Measurements from ENCODE around the gene EDEM3. TPM values are rescaled to one million over a fixed set of nuclear protein-coding genes. Genes with fewer than 3 reads are reported as not detected.

The EDEM3 gene
- total RNA-seq (2014; rRNA removed; shearing (Covaris generic)) (38.6 and 41.4 TPM in 2 replicates), polyA plus RNA-seq (2016; fragmentation: Nextera tagmentation; extraction: Ambion mirVana) (19.8 and 20.8 TPM in 2 replicates)

GRCh38 chr1:184754476-184755225, at the start of gene EDEM3:
TSS of gene EDEM3 (minus strand) at chr1:184754858. CDS start at chr1:184754646, 212 bp downstream.
- peaks cover 10% of the 10 kb centered on the region for H3F3A ChIP-seq (ENCODE audit: insufficient read depth)
- TF ChIP-seq EZH2 (IDR thresholded peaks at IDR 0.05; ENCODE audit: insufficient read depth, poor library complexity, severe bottlenecking) (no peak), EZH2phosphoT487 (IDR thresholded peaks at IDR 0.05; ENCODE audit: insufficient read depth, low read depth) (no peak)
- peak within 1 kb of the TSS; percentile 94 for H3K4me2 ChIP-seq (ENCODE audit: unreplicated experiment)
- no peaks in the 10 kb centered on the region for H4K20me1 ChIP-seq (ENCODE audit: insufficient read depth)
- in situ Hi-C loops (cut with MboI): no loop called here
- peak within 1 kb of the TSS; percentile 89 for H3K27ac ChIP-seq
- no peaks in the 10 kb centered on the region for H3K27me3 ChIP-seq (replicated peaks; ENCODE audit: insufficient read depth)
- H3K9me2 ChIP-seq (ENCODE audit: insufficient read depth): no peaks in the 10 kb centered on the region
- peaks cover 47% of the 10 kb centered on the region for H3K79me2 ChIP-seq (ENCODE audit: insufficient read depth)
- 1% methylated on average over 60 to 70 of the region's 76 CpGs for WGBS, 2 experiments (ENCODE audit: low coverage in 1 of 2, low lambda C conversion rate in 2 of 2, missing lambda C conversion rate in 2 of 2)
- H3K9me3 ChIP-seq (ENCODE audit: low read depth): no peaks in the 10 kb centered on the region
- DNase-seq: peak; percentile 100
- peak within 1 kb of the TSS; percentile 99 for H2AFZ ChIP-seq
- H3K4me3 ChIP-seq: peak within 1 kb of the TSS; percentile 98
- H3K36me3 ChIP-seq (ENCODE audit: low read depth): no peaks in the 10 kb centered on the region
- peaks cover 24% of the 10 kb centered on the region for H3K4me1 ChIP-seq (ENCODE audit: insufficient read depth)
- peak within 1 kb of the TSS; percentile 90 for H3K9ac ChIP-seq

GRCh38 chr1:184804220-184804619, 49.6 kb upstream of the EDEM3 start:
- Histone ChIP-seq H2AFZ (no peak overlapping the region), H3K4me2 (ENCODE audit: unreplicated experiment) (no peak overlapping the region), H3K4me3 (no peak overlapping the region), H3F3A (ENCODE audit: insufficient read depth) (peaks cover 12% of the 10 kb centered on the region; the same call in 1 of the 2 replicates), H4K20me1 (ENCODE audit: insufficient read depth) (no peaks in the 10 kb centered on the region), H3K79me2 (ENCODE audit: insufficient read depth) (no peaks in the 10 kb centered on the region), H3K27ac (no peak overlapping the region), H3K9ac (no peak overlapping the region), H3K9me3 (ENCODE audit: low read depth) (no peaks in the 10 kb centered on the region), H3K4me1 (ENCODE audit: insufficient read depth) (peaks cover 16% of the 10 kb centered on the region), H3K9me2 (ENCODE audit: insufficient read depth) (no peaks in the 10 kb centered on the region), H3K36me3 (ENCODE audit: low read depth) (no peaks in the 10 kb centered on the region), H3K27me3 (replicated peaks; ENCODE audit: insufficient read depth) (no peaks in the 10 kb centered on the region)
- in situ Hi-C loops (cut with MboI): loop anchor here (25.0 kb wide), 2 partner anchors 358 to 883 kb away; partner anchors contain the start of genes SWT1 and TRMT1L
- 90 to 92% methylated on average over 3 of the region's 3 CpGs for WGBS, 2 experiments (ENCODE audit: low coverage in 1 of 2, low lambda C conversion rate in 2 of 2, missing lambda C conversion rate in 2 of 2)
- no peak for DNase-seq
- no peak for TF ChIP-seq EZH2phosphoT487 (IDR thresholded peaks at IDR 0.05; ENCODE audit: insufficient read depth, low read depth)
- no peak for TF ChIP-seq EZH2 (IDR thresholded peaks at IDR 0.05; ENCODE audit: insufficient read depth, poor library complexity, severe bottlenecking)

- H3K9me2 ChIP-seq (ENCODE audit: insufficient read depth): no peaks in the 10 kb centered on the region
- H3K4me3 ChIP-seq: no peak overlapping the region
- H3K27ac ChIP-seq: no peak overlapping the region
- H3K9me3 ChIP-seq (ENCODE audit: low read depth): no peaks in the 10 kb centered on the region
- in situ Hi-C loops (cut with MboI): loop anchor here (25.0 kb wide), 2 partner anchors 359 to 884 kb away; partner anchors contain the start of genes SWT1 and TRMT1L
- no peaks in the 10 kb centered on the region for H3K79me2 ChIP-seq (ENCODE audit: insufficient read depth)
- H3K27me3 ChIP-seq (replicated peaks; ENCODE audit: insufficient read depth): no peaks in the 10 kb centered on the region
- TF ChIP-seq EZH2phosphoT487 (IDR thresholded peaks at IDR 0.05; ENCODE audit: insufficient read depth, low read depth) (no peak), EZH2 (IDR thresholded peaks at IDR 0.05; ENCODE audit: insufficient read depth, poor library complexity, severe bottlenecking) (no peak)
- peak overlapping the region; percentile 1 for H3K4me2 ChIP-seq (ENCODE audit: unreplicated experiment)
- H3F3A ChIP-seq (ENCODE audit: insufficient read depth): peaks cover 12% of the 10 kb centered on the region; the same call in 1 of the 2 replicates
- no peaks in the 10 kb centered on the region for H4K20me1 ChIP-seq (ENCODE audit: insufficient read depth)
- H2AFZ ChIP-seq: no peak overlapping the region
- 0% methylated on average over 1 of the region's 1 CpG for WGBS, 2 experiments (ENCODE audit: low coverage in 1 of 2, low lambda C conversion rate in 2 of 2, missing lambda C conversion rate in 2 of 2)
- H3K4me1 ChIP-seq (ENCODE audit: insufficient read depth): peaks cover 16% of the 10 kb centered on the region
- H3K9ac ChIP-seq: no peak overlapping the region
- no peaks in the 10 kb centered on the region for H3K36me3 ChIP-seq (ENCODE audit: low read depth)
- peak; percentile 40 for DNase-seq
These were observed 48.5 kb upstream of the EDEM3 start for GRCh38 chr1:184803180-184803492.

- H3K4me2 ChIP-seq (ENCODE audit: unreplicated experiment): peak overlapping the region; percentile 1
- 87 to 88% methylated on average over 6 of the region's 6 CpGs for WGBS, 2 experiments (ENCODE audit: low coverage in 1 of 2, low lambda C conversion rate in 2 of 2, missing lambda C conversion rate in 2 of 2)
- no peaks in the 10 kb centered on the region for H3K36me3 ChIP-seq (ENCODE audit: low read depth)
- peaks cover 16% of the 10 kb centered on the region for H3K4me1 ChIP-seq (ENCODE audit: insufficient read depth)
- no peaks in the 10 kb centered on the region for H3K9me2 ChIP-seq (ENCODE audit: insufficient read depth)
- H3F3A ChIP-seq (ENCODE audit: insufficient read depth): peaks cover 12% of the 10 kb centered on the region; the same call in 1 of the 2 replicates
- H3K9ac ChIP-seq: no peak overlapping the region
- H3K79me2 ChIP-seq (ENCODE audit: insufficient read depth): no peaks in the 10 kb centered on the region
- TF ChIP-seq EZH2 (IDR thresholded peaks at IDR 0.05; ENCODE audit: insufficient read depth, poor library complexity, severe bottlenecking): no peak
- no peaks in the 10 kb centered on the region for H3K27me3 ChIP-seq (replicated peaks; ENCODE audit: insufficient read depth)
- no peaks in the 10 kb centered on the region for H4K20me1 ChIP-seq (ENCODE audit: insufficient read depth)
- no peak overlapping the region for H3K27ac ChIP-seq
- no peak overlapping the region for H2AFZ ChIP-seq
- in situ Hi-C loops (cut with MboI): loop anchor here (25.0 kb wide), 2 partner anchors 360 to 885 kb away; partner anchors contain the start of genes SWT1 and TRMT1L
- H3K4me3 ChIP-seq: no peak overlapping the region
- H3K9me3 ChIP-seq (ENCODE audit: low read depth): no peaks in the 10 kb centered on the region
- no peak for DNase-seq
These were observed 47.9 kb upstream of the EDEM3 start for GRCh38 chr1:184802354-184803179.
